ENCODE results near the gene C1R.
A peak's percentile ranks its signal among the peaks of the same experiment; 100 is the strongest.

The C1R gene

DNA sequence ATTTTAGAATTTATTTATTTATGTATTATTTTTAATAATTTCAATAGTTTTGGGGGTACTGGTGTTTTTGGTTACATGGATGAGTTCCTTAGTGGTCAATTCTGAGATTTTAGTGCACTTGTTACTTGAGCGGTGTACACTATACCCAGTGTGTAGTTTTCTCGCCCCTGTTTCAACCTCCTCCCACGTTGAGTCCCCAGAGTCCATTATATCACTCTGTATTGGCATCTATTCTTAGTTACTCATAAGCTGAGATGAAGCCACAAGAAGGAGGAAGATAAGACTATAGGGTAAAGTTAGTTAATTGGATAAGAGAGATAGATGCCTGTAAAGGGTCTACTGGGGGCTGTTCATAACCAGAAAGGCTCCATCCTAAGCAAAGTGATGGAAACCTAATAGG is 27.7 kb downstream of the C1R start:
- in situ Hi-C loops (cut with HindIII; ENCODE audit: low pct_ligation_motif_present, low sequenced_read_pairs) = no loop called here
- no peaks in the 10 kb centered on the region for H3K27me3 ChIP-seq (replicated peaks)
- peak; percentile 4 for DNase-seq
- TF ChIP-seq, protein P1, sequence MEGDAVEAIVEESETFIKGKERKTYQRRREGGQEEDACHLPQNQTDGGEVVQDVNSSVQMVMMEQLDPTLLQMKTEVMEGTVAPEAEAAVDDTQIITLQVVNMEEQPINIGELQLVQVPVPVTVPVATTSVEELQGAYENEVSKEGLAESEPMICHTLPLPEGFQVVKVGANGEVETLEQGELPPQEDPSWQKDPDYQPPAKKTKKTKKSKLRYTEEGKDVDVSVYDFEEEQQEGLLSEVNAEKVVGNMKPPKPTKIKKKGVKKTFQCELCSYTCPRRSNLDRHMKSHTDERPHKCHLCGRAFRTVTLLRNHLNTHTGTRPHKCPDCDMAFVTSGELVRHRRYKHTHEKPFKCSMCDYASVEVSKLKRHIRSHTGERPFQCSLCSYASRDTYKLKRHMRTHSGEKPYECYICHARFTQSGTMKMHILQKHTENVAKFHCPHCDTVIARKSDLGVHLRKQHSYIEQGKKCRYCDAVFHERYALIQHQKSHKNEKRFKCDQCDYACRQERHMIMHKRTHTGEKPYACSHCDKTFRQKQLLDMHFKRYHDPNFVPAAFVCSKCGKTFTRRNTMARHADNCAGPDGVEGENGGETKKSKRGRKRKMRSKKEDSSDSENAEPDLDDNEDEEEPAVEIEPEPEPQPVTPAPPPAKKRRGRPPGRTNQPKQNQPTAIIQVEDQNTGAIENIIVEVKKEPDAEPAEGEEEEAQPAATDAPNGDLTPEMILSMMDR (IDR thresholded peaks at IDR 0.05; ENCODE audit: low read depth, low read length, missing control alignments) = no peak
- H3K4me3 ChIP-seq (ENCODE audit: low read depth, low read length) = no peak overlapping the region
- no peaks in the 10 kb centered on the region for H3K36me3 ChIP-seq (replicated peaks)
- H3K27ac ChIP-seq = no peak overlapping the region

DNA sequence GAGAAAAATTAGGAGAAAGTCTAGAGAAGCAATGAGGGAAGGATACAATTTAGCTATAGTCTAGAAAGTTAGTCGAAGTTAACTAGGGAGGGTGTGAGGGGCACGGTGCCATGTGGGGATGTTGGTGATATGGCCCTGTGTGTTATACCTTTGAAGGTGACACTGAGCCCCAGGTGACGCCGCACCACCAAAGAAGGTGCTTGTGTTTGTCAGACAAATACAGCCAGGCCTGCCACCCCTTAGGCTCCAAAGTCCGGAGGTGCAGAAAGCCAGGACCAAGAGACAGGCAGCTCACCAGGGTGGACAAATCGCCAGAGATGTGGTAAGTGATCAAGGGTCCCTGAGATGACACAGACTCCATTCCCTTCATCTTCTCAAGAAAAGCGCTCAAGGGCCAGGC is 30.6 kb downstream of the C1R start:
- Histone ChIP-seq H3K27ac (no peak overlapping the region), H3K4me3 (ENCODE audit: low read depth, low read length) (no peak overlapping the region), H3K27me3 (replicated peaks) (no peaks in the 10 kb centered on the region), H3K36me3 (replicated peaks) (no peaks in the 10 kb centered on the region)
- TF ChIP-seq, protein P1 (IDR thresholded peaks at IDR 0.05; ENCODE audit: low read depth, low read length, missing control alignments) = no peak
- in situ Hi-C loops (cut with HindIII; ENCODE audit: low pct_ligation_motif_present, low sequenced_read_pairs) = no loop called here
- DNase-seq = no peak

DNA sequence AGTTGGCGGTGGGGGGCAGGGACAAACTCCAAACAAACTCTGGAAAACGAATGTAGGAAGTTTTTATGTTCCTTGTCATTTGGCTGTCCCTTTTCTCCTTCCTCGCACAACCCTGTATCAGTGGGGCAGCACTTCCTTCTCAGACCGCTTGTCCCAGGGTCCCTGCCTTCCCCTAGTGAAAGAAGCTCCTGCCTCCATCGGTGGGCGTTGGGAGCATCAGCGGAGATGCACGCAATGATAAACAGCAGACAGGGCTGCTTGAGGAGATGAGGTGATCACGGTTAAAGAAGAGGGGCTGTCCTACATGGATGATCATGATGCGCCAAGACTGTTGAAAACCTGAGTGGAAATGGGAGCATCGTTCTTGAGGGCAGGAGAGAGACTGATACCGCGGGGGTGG is 31.1 kb downstream of the C1R start:
- Histone ChIP-seq H3K27ac (no peak overlapping the region), H3K27me3 (replicated peaks) (no peaks in the 10 kb centered on the region), H3K4me3 (ENCODE audit: low read depth, low read length) (no peak overlapping the region), H3K36me3 (replicated peaks) (no peaks in the 10 kb centered on the region)
- in situ Hi-C loops (cut with HindIII; ENCODE audit: low pct_ligation_motif_present, low sequenced_read_pairs) = no loop called here
- TF ChIP-seq, protein P1 (IDR thresholded peaks at IDR 0.05; ENCODE audit: low read depth, low read length, missing control alignments) = no peak
- no peak for DNase-seq

DNA sequence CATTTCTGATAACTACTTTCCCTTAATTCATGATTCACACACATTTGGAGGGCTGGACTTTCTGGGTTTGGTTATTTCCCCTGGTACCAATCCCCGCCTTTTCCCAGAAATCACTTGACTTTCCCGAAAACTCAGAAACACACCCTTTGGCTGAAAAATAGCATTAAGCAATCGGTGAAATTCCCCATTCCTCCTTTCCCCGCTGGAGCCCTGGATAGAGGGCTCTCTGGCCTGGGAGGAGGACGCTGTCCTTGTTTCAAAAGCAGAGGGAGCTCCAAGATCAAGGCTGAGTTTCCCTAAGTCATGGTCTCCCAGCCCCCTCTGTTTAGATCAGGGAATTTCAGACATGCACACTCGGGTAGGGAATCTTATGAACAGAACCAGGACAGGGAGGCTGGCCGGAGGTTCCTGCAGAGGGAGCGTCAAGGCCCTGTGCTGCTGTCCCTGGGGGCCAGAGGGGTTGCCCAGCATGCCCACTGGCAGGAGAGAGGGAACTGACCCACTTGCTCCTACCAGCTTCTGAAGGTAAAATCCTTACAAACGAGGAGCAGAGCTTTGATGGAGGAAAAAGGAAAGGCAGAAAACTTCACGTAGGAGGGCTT is 31.8 kb downstream of the C1R start, which contains the start of gene C1S:
Gene C1S, plus strand, starts transcription at position 366 of the 602 bp plus-strand sequence. CDS start 1,195 bp downstream, outside the sequence.
- TF ChIP-seq, protein P1 (IDR thresholded peaks at IDR 0.05; ENCODE audit: low read depth, low read length, missing control alignments) = peak; percentile 95
- Histone ChIP-seq H3K36me3 (replicated peaks) (no peaks in the 10 kb centered on the region), H3K27ac (no peak within 1 kb of the TSS), H3K27me3 (replicated peaks) (no peaks in the 10 kb centered on the region), H3K4me3 (ENCODE audit: low read depth, low read length) (peak within 1 kb of the TSS; percentile 27)
- in situ Hi-C loops (cut with HindIII; ENCODE audit: low pct_ligation_motif_present, low sequenced_read_pairs) = no loop called here
- DNase-seq = peak; percentile 90

DNA sequence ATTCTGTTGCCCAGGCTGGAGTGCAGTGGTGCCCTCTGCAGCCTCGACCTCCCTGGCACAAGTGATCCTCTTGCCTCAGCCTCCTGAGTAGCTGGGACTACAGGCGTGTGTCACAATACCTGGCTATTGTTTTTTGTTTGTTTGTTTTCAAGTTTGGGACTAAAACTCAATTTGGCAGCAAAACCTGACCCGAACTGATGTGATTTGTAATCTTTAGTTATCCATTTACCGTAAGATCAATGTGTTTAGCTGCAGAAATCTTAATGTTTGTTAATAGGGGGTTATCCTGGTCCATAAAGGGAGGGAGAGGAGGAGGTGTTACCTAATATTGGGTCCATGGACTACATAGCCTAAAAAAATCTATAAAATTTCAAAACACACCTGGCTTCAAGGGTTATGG is 32.5 kb downstream of the C1R start:
- Histone ChIP-seq H3K4me3 (ENCODE audit: low read depth, low read length) (no peak overlapping the region), H3K36me3 (replicated peaks) (no peaks in the 10 kb centered on the region), H3K27me3 (replicated peaks) (no peaks in the 10 kb centered on the region), H3K27ac (no peak overlapping the region)
- in situ Hi-C loops (cut with HindIII; ENCODE audit: low pct_ligation_motif_present, low sequenced_read_pairs) = no loop called here
- DNase-seq = no peak
- TF ChIP-seq, protein P1 (IDR thresholded peaks at IDR 0.05; ENCODE audit: low read depth, low read length, missing control alignments) = no peak

DNA sequence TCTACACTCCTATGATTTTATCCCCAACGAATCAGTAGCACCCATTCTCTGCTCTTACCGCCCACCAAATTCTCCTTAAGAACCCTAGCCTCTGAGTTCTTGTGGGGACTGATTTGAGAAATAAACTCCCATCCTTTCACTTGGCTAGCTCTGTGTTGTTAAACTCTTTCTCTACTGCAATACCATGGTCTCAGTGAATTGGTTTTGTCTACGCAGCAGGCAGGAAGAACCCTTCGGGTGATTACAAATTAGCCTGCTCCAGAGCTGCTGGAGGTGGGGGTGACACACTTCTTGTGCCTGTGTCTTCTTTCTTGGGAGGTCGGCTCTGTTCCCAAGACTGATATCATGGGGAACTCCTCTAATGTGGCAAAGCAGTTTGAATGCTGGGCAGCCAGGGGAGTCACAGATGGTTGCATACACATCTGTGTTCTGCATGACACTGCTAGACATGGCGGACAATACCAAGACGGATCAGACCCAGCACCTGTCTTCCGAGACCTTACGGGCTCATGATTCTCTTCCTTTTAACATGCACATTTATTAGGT is 33.3 kb downstream of the C1R start:
- no peaks in the 10 kb centered on the region for H3K27me3 ChIP-seq (replicated peaks)
- H3K4me3 ChIP-seq (ENCODE audit: low read depth, low read length) = no peak overlapping the region
- in situ Hi-C loops (cut with HindIII; ENCODE audit: low pct_ligation_motif_present, low sequenced_read_pairs) = no loop called here
- TF ChIP-seq, protein P1 (IDR thresholded peaks at IDR 0.05; ENCODE audit: low read depth, low read length, missing control alignments) = no peak
- H3K27ac ChIP-seq = no peak overlapping the region
- no peak for DNase-seq
- no peaks in the 10 kb centered on the region for H3K36me3 ChIP-seq (replicated peaks)

All from brain microvascular endothelial cell (primary cell).